A549 (cell line): ENCODE data around the gene TCN1. TPM values are rescaled to one million over a fixed set of nuclear protein-coding genes. Genes with fewer than 3 reads are reported as not detected.

Source experiments
- ATAC-seq, 2 experiments: fragments of 200-7000 bp in 1 of 2; fragments of >200 bp in 1 of 2; cut with Nextera tagmentation in 1 of 2; cut with Tn5 transposase in 1 of 2; 3 replicates each; pipeline versions ENCODE4 v1.8.0 to v1.9.1; 2018 to 2020; ENCODE audit warnings: mild to moderate bottlenecking in 1 of 2, moderate library complexity in 1 of 2
- CTCF ChIA-PET: fragments of 300-600 bp; sonication (Branson Sonifier 250); formaldehyde crosslinking; extraction: SDS; loops from one replicate; lab custom pipeline; 2021; ENCODE audit warnings: antibody characterized with exemption, inconsistent platforms; lab: Yijun Ruan, JAX
- POLR2A ChIA-PET: fragments of 350-600 bp; formaldehyde crosslinking; extraction: SDS; loops from one replicate; lab custom pipeline; 2021; ENCODE audit warnings: antibody characterized with exemption, inconsistent platforms; lab: Yijun Ruan, JAX
- DNase-seq, 2 experiments: peaks; one replicate each; pipeline versions ENCODE4 v3.0.0 to v3.0.0-alpha.2; 2011 to 2016; ENCODE audit warnings: low read depth in 1 of 2, low spot score in 1 of 2
- FAIRE-seq: peaks from 2 replicates; lab custom pipeline; 2011; peaks lifted over from hg19 to GRCh38; lab: Jason Lieb, UNC
- H3K27ac ChIP-seq, 2 experiments: fragments of >200 bp; sonication (Bioruptor Twin); formaldehyde crosslinking; 3 replicates each; pipeline ENCODE4 v1.5.1; 2016 to 2017
- H3K4me1 ChIP-seq: fragments of >200 bp; sonication (Bioruptor Twin); formaldehyde crosslinking; 3 replicates; pipeline ENCODE4 v1.6.1; 2016
- H3K4me2 ChIP-seq: fragments of >200 bp; sonication (Bioruptor Twin); formaldehyde crosslinking; 3 replicates; pipeline ENCODE4 v1.6.1; 2016
- H3K4me3 ChIP-seq: fragments of >200 bp; sonication (Bioruptor Twin); formaldehyde crosslinking; 3 replicates; pipeline ENCODE4 v1.5.1; 2016
- H3K9me3 ChIP-seq: fragments of >200 bp; sonication (Bioruptor Twin); formaldehyde crosslinking; 3 replicates; pipeline ENCODE4 v1.6.1; 2016
- CBX2 ChIP-seq: fragments of 200-600 bp; sonication (generic); IDR thresholded peaks from 2 replicates; pipeline ENCODE4 v1.6.1; 2016; ENCODE audit warnings: low read depth, mild to moderate bottlenecking, borderline replicate concordance
- CEBPB ChIP-seq, 2 experiments: fragments of >200 bp in 1 of 2; sonication (Bioruptor Twin) in 1 of 2; formaldehyde crosslinking in 1 of 2; IDR thresholded peaks; 2 replicates each; pipeline ENCODE4 v1.6.1; 2012 to 2016
- CHD4 ChIP-seq: fragments of 200-600 bp; sonication (generic); IDR thresholded peaks from 2 replicates; pipeline ENCODE4 v1.6.1; 2016; ENCODE audit warnings: antibody characterized with exemption, mild to moderate bottlenecking, borderline replicate concordance
- EHMT2 ChIP-seq: fragments of 200-600 bp; sonication (generic); IDR thresholded peaks from 2 replicates; pipeline ENCODE4 v1.6.1; 2016; ENCODE audit warnings: antibody characterized with exemption, low read depth, mild to moderate bottlenecking, moderate library complexity
- ELK1 ChIP-seq: fragments of 150-350 bp; IDR thresholded peaks from 2 replicates; pipeline ENCODE4 v1.6.1; 2014; ENCODE audit warnings: low read depth, mild to moderate bottlenecking, low read length
- ESRRA ChIP-seq: fragments of 150-350 bp; IDR thresholded peaks from 2 replicates; pipeline ENCODE4 v1.6.1; 2014; ENCODE audit warnings: mild to moderate bottlenecking, low read length, borderline replicate concordance
- FOSL2 ChIP-seq, 2 experiments: fragments of 450-650 bp in 1 of 2; fragments of >200 bp in 1 of 2; sonication (Bioruptor Twin) in 1 of 2; formaldehyde crosslinking; IDR thresholded peaks; 2 replicates each; pipeline versions ENCODE4 v1.5.0 to v1.6.1; 2016 to 2020; ENCODE audit warnings: mild to moderate bottlenecking in 1 of 2, moderate library complexity in 1 of 2
- GATA3 ChIP-seq: IDR thresholded peaks from 2 replicates; pipeline ENCODE4 v1.6.1; 2012; ENCODE audit warnings: borderline replicate concordance
- HDAC2 ChIP-seq: fragments of 200-600 bp; sonication (generic); IDR thresholded peaks from 2 replicates; pipeline ENCODE4 v1.6.1; 2016
- HMGXB4 ChIP-seq: fragments of 250-450 bp; sonication (Bioruptor Pico); IDR thresholded peaks from 2 replicates; pipeline ENCODE4 v1.5.0; 2021; ENCODE audit warnings: mild to moderate bottlenecking, moderate library complexity, borderline replicate concordance
- HOXB5 ChIP-seq: fragments of 250-450 bp; sonication (Bioruptor Pico); IDR thresholded peaks from 2 replicates; pipeline ENCODE4 v1.5.0; 2020; ENCODE audit warnings: mild to moderate bottlenecking, moderate library complexity
- JUN ChIP-seq, 2 experiments: fragments of >200 bp; sonication (Bioruptor Twin); formaldehyde crosslinking; IDR thresholded peaks; 2 replicates in 1 of 2; 3 replicates in 1 of 2; pipeline ENCODE4 v1.6.1; 2016 to 2017
- JUNB ChIP-seq: fragments of >200 bp; sonication (Bioruptor Twin); formaldehyde crosslinking; IDR thresholded peaks from 2 replicates; pipeline ENCODE4 v1.6.1; 2016
- KDM1A ChIP-seq: fragments of 200-600 bp; sonication (generic); IDR thresholded peaks from 2 replicates; pipeline ENCODE4 v1.6.1; 2016; ENCODE audit warnings: low read depth, mild to moderate bottlenecking
- KDM5A ChIP-seq: fragments of 200-600 bp; sonication (generic); IDR thresholded peaks from 2 replicates; pipeline ENCODE4 v1.6.1; 2016; ENCODE audit warnings: antibody characterized with exemption, mild to moderate bottlenecking
- MYC ChIP-seq: IDR thresholded peaks from 2 replicates; pipeline ENCODE4 v1.6.1; 2012; ENCODE audit warnings: mild to moderate bottlenecking, inconsistent platforms, low read length, improper control_type of control experiment, borderline replicate concordance
- NR3C1 ChIP-seq: fragments of >200 bp; sonication (Bioruptor Twin); formaldehyde crosslinking; IDR thresholded peaks from 3 replicates; pipeline ENCODE4 v1.6.1; 2017
- PBX3 ChIP-seq: IDR thresholded peaks from 2 replicates; pipeline ENCODE4 v1.6.1; 2012
- POLR2AphosphoS2 ChIP-seq: conservative IDR thresholded peaks from 2 replicates; pipeline ENCODE4 v1.6.1; 2012; ENCODE audit warnings: low read length, improper control_type of control experiment, inconsistent platforms
- RARB ChIP-seq: fragments of 250-450 bp; sonication (Bioruptor Pico); IDR thresholded peaks from 2 replicates; pipeline ENCODE4 v1.8.0; 2021; ENCODE audit warnings: mild to moderate bottlenecking, moderate library complexity
- SMC3 ChIP-seq: fragments of >200 bp; sonication (Bioruptor Twin); formaldehyde crosslinking; IDR thresholded peaks from 3 replicates; pipeline ENCODE4 v1.6.1; 2018; ENCODE audit warnings: inconsistent platforms
- ZC3H11A ChIP-seq: fragments of 450-650 bp; IDR thresholded peaks from 2 replicates; pipeline ENCODE4 v1.6.1; 2014; ENCODE audit warnings: antibody characterized with exemption, mild to moderate bottlenecking
- WGBS: methylation state at CpG from one replicate; pipeline ENCODE4 v1.1.6; 2017; ENCODE audit errors: missing lambda C conversion rate; 5-methylcytosine and 5-hydroxymethylcytosine counted together
- polyA plus RNA-seq, 4 experiments: library from polyadenylated mRNA; depleted of rRNA in 3 of 4; stranded (reverse); fragments of >200 nt; fragmentation: RNase III in 1 of 4; extraction: RNeasy Plus Mini Kit Qiagen cat#74134 plus additional on column Dnase treatment in 1 of 4; gene quantifications; 2 replicates in 3 of 4; 3 replicates in 1 of 4; pipeline ENCODE4 v1.2.3, GENCODE V29; 2011 to 2017
- TF ChIP-seq, protein P1 (sequence below): fragments of 250-450 bp; sonication (Bioruptor Pico); IDR thresholded peaks from 2 replicates; pipeline ENCODE4 v1.5.0; 2020; ENCODE audit warnings: low read depth, mild to moderate bottlenecking, moderate library complexity
- TF ChIP-seq, protein P2 (sequence below): fragments of >200 bp; sonication (Bioruptor Twin); formaldehyde crosslinking; IDR thresholded peaks from 2 replicates; pipeline ENCODE4 v1.6.1; 2016

TCN1 gene
- polyA plus RNA-seq, 2 of the 4 experiments (the other 2 are of a cell fraction), result 0.18 to 0.79 TPM

DNA sequence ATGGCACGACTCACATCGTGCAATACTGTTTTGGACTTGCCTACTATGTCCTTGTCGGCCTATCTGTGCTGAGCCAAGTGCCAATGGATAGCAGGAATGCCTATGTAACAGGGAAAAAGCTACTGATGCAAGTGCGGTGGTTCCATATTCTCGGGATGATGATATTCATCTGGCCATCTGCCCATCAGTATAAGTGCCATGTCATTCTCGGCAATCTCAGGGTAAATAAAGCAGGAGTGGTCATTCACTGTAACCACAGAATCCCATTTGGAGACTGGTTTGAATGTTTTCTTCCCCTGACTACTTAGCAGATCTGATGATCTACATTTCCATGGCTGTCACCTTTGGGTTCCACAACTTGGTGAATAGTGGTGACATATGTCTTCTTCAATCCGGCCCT is 32.4 kb upstream of the TCN1 start:
- no peak for ATAC-seq
- H3K9me3 ChIP-seq, result no peaks in the 10 kb centered on the region
- H3K27ac ChIP-seq, result no peak overlapping the region
- FAIRE-seq, result no peak
- no peak overlapping the region for H3K4me2 ChIP-seq
- no peak overlapping the region for H3K4me3 ChIP-seq
- ChIA-PET POLR2A (no interaction called here), CTCF (interaction anchor here (1.2 to 1.6 kb wide), 2 partner anchors 10 to 21 kb away, joined by 3 read pairs; no protein-coding TSS in a partner anchor)
- WGBS, result 27% methylated on average over 7 of the region's 7 CpGs
- TF ChIP-seq HDAC2 (no peak), FOSL2 (IDR thresholded peaks at IDR 0.05) (no peak), FOSL2 (CRISPR knock-in tag; IDR thresholded peaks at IDR 0.05) (no peak), GATA3 (no peak), SMC3 (no peak), NR3C1 (no peak), CHD4 (no peak), HMGXB4 (CRISPR knock-in tag) (no peak), POLR2AphosphoS2 (no peak), KDM5A (no peak), JUN (IDR thresholded peaks at IDR 0.05) (no peak), CEBPB (IDR thresholded peaks at IDR 0.05) (no peak), CBX2 (no peak), ESRRA (no peak), MYC (no peak)
- TF ChIP-seq, protein P1, sequence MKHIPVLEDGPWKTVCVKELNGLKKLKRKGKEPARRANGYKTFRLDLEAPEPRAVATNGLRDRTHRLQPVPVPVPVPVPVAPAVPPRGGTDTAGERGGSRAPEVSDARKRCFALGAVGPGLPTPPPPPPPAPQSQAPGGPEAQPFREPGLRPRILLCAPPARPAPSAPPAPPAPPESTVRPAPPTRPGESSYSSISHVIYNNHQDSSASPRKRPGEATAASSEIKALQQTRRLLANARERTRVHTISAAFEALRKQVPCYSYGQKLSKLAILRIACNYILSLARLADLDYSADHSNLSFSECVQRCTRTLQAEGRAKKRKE, result no peak
- peak in 1 of 2 experiments; percentile 14 for DNase-seq
- H3K4me1 ChIP-seq, result no peaks in the 10 kb centered on the region

DNA sequence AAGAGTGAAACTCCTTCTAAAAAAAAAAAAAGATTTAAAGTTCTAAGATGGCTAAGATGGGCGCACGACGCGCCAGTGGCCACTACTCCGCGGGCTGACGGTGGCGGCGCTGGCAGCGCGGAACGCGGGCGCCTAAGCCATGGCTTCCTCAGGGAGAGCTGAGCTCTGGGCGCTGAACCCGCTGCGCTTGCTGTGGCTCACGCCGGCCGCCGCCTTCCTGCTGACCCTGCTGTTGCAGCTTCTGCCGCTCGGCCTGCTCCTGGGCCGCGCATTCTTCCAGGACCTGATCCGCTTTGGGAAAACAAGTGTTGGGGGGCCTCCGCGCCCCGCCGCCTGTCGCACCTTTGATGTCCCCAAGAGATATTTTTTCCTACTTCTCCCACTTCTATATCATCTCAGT is 31.8 kb upstream of the TCN1 start:
- no peak for FAIRE-seq
- CTCF ChIA-PET, result interaction anchor here (0.7 to 1.6 kb wide), 3 partner anchors 9 to 211 kb away, joined by 3 read pairs; no protein-coding TSS in a partner anchor

GRCh38 chr11:59894616-59895015 is 28.3 kb upstream of the TCN1 start:
- no peaks in the 10 kb centered on the region for H3K4me1 ChIP-seq
- no peak overlapping the region for H3K4me3 ChIP-seq
- no peak overlapping the region for H3K4me2 ChIP-seq
- no peak overlapping the region for H3K27ac ChIP-seq
- H3K9me3 ChIP-seq, result no peaks in the 10 kb centered on the region
- ChIA-PET POLR2A (no interaction called here), CTCF (no interaction called here)
- TF ChIP-seq JUNB (no peak), EHMT2 (no peak), GATA3 (no peak), ZC3H11A (no peak), NR3C1 (no peak), RARB (CRISPR knock-in tag) (no peak), PBX3 (no peak), KDM1A (no peak), CBX2 (no peak), ELK1 (no peak), HOXB5 (CRISPR knock-in tag) (no peak)
- TF ChIP-seq, protein P2, sequence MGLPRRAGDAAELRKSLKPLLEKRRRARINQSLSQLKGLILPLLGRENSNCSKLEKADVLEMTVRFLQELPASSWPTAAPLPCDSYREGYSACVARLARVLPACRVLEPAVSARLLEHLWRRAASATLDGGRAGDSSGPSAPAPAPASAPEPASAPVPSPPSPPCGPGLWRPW, result no peak
- WGBS, result 7% methylated on average over 1 of the region's 1 CpG
- ATAC-seq (no peak), DNase-seq (no peak), FAIRE-seq (no peak)

More for the DNA sequence above, 31.8 kb upstream of the TCN1 start:
- no peak for ATAC-seq
- WGBS, result 91% methylated on average over 31 of the region's 31 CpGs
- POLR2A ChIA-PET, result no interaction called here
- H3K4me2 ChIP-seq, result no peak overlapping the region
- no peak overlapping the region for H3K4me3 ChIP-seq
- no peak for DNase-seq
- no peak overlapping the region for H3K27ac ChIP-seq
- TF ChIP-seq JUN (IDR thresholded peaks at IDR 0.05), result no peak
- TF ChIP-seq, all 56 proteins: peak for 0
- H3K9me3 ChIP-seq, result no peaks in the 10 kb centered on the region
- H3K4me1 ChIP-seq, result no peaks in the 10 kb centered on the region
